Stimulated activated CD8-positive, alpha-beta memory T cell treated with anti-CD3 and anti-CD28 coated beads, Interleukin-7, amount 100 ng/mL, for 4 hours (primary cell): ENCODE results near the gene IRAK3.
A peak's percentile ranks its signal among the peaks of the same experiment; 100 is the strongest.
"Not testable (repeated sequence)": the region's sequence is repeated elsewhere in the genome, so short reads cannot be mapped to it uniquely, and the experiment has no call there.

Experiments used
- DNase-seq, 2 donors: peaks; one replicate each; pipeline ENCODE4 v3.0.0-alpha.2; 2020; ENCODE audit warnings: low read depth in 2 of 2

Gene IRAK3

DNA sequence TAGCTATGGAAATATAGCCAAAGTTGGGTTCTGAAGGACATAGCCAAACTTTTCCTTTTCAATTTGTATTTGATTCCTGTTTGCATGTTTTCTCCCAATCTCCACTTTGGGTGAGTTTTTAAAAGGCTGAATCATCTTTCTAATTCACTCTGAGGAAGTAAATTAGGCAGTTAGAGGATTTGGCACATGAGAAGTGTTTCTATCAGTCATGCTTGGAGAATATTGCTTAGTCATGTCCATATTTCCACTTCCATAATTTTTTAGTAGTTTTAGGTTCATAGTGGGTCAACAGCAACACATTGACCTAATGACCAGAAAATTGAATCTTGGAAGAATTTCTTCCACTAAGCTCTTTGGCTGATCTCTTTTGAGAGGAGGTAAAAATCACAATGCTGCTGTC is 21.8 kb downstream of the IRAK3 start:
- no peak for DNase-seq

DNA sequence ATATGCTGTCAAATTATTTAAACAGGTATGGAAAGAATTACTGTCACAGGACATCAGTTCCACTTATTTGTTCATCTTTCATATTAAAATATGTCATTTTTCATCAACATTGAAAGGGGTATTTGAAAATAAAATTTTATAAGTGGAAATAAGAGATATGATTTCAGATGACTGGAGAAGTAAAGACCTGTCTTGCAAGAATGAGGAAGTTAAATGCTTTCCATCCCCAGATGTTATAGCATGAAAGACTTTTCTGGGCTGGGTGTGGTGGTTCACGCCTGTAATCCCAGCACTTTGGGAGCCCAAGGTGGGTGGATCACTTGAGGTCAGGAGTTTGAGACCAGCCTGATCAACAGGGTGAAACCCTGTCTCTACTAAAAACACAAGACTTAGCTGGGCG is 22.6 kb downstream of the IRAK3 start:
- DNase-seq: not testable (repeated sequence)

DNA sequence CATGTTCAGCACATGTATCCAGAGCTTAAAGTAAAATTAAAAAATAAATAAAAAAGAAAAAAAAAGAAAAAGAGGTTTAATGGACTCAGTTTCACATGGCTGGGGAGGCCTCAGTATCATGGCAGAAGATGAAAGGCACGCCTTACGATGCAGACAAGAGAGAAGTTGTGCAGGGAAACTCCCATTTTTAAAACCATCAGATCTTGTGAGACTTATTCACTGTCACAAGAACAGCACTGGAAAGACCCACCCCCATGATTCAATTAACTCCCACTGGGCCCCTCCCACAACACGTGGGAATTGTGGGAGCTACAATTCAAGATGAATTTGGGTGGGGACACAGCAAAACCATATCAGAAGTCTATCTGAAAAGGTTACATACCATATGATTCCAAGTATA is 24.0 kb downstream of the IRAK3 start:
- DNase-seq: not testable (repeated sequence)

DNA sequence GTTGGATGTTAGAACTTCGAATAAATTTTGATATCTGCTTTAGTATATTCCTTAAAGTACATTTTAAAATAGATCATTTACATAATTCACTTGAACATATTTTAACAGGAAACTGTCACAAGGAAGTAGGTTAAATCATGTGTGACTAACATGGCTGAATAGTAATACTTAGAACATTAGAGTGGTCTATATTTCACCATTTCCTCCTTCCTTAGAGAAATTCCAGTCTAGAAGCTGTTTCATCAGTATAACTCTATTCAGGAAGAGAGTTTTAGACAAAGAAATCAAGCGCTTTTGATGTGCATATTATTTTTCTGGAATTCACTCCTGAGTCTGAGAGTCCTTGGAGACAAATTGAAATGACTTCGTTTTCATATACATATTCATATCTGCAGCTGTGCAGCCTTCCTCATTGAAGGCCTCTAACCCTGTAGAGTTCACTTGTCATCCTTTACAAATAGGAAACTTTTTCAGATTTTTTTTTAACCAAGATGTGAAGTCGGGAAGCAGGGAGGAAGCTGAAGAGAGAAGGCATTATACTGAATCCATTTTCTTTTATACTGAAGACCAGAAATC is 28.4 kb downstream of the IRAK3 start:
- DNase-seq: no peak

DNA sequence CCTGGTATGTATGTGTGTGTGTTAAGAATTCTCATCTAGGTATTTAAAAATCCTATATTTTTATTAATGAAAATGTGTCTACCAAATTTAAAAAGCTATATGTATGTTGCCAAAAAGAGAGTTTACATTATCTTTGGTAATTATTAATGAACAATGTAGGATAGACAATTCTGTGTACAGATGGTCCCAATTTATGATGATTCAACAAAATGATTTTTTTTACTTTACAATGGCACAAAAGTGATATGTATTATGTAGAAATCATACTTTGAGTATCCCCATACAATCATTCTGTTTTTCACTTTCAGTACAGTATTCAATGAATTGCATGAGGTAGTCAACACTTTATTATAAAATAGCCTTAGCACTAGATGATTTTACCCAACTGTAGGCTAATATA is 39.4 kb downstream of the IRAK3 start:
- DNase-seq: no peak

DNA sequence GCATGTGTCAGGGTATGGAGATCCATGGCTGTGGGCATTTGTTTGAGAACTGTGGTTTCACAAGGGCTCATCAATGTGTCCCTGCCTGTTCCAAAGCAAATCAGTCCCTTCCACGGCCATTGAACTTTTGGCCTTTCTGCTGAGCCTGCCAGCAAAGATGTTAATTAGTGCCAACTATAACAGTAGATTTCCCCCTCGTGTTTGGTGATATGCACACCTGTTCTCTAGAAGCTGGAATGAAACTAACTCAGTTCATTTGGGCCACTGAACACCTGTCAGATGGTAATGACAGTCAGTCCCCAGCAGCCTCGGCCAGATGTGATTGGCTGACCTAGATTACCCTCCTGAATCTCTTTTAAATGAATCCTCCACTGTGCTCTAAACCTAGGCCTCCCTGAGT is 43.2 kb downstream of the IRAK3 start:
- no peak for DNase-seq

DNA sequence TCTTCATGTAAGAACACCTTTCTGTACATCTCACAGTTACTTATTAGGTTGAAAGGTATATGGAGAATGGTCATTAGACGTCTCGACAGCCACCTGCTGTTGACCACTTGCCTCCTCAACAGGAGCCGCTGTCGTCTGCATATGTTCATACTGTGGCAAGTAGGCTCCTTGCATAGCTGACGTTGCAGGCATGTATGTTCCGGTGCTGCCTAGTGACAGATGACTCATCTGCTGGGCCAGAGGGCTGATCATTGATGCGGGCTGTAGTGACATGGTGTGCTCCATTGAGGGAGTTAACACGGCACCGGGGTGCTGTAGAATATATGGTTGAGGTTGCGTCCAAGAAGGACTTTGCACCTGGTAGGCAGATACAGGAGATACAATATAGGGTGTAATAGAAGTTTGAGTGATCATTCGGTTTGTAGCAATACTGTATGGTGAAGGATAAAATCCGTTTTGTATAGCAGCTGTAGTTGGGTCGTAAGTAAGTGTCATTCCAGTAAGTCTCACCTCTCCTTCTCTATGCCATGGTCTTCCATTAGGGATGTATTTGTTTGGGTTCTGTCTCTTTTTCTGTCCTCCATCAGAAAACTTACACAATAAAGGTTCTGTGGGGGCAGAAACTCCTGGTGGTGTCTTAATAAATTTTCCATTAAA is 45.2 kb downstream of the IRAK3 start:
- peak in 1 of 2 donors; percentile 9 for DNase-seq

DNA sequence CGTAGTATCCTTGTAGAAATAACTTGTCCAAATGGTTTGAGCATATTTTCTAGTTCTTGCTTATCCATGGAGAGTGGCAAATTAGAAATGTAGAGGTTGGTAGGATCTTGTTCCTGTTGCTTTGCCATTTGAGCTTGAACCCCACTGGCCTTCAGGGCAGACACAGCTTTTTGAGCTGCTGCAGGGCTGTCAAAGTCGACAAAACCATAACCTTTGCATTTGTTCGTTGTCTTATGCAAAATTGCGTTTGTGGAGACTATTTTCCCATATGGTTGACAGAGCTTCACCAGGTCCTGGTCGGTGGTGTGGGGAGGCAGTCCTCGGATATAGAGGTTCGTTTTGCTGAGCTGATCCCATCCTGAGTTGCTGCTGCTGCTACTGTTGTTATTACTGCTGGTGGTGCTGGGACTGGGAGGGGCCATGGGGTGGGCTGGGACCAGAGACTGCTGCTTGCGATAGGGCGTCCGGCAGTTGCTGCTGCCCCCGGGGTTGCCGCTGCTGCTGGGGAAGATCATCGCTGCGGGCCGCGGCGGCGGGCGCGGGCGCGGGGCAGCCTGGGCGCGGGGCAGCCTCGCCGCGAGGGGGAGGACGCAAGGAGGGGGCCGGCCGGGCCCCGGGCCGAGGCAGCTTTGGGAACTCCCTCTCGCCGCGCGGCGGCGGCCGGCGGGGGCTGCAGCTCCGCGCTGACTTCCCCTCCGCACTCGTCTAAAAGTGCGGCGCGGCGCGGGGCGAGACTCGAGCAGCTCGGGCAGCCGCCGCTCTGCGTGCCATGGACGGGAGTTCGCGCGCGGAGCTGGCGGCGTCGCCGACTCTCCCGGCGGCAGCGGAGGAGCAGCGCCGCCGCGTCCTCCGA is 46.0 kb downstream of the IRAK3 start:
- DNase-seq: peak in 1 of 2 donors; percentile 26

DNA sequence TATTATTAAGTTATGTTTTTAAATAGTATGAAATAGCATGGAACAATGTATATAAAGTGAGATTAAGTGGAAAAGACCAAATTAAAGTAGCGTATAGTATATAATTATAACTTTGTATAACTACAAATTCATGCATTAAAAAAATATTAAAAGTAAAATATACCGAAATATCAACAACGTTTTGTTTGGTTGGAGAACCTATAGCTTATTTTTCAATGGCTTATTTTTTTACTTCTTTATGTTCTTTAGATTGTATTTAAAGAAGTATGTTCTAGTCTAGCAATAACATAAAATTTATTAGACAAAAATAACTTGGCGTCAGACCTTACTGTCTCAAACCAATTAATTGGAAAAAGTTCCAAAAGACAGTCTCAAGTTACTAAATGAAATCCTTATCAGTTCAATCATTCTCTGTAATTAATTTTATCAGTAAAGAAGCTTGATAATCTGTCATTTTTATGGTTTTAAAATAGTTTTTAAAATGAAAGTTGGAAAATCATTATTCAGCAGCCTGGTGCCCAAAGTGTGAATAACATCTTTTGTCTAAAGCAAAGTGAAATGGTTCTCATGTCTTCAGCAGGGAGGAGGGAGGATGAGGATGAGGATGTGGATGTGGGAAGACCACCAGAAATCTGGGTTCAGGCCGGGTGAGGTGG is 46.7 kb downstream of the IRAK3 start:
- DNase-seq: no peak

DNA sequence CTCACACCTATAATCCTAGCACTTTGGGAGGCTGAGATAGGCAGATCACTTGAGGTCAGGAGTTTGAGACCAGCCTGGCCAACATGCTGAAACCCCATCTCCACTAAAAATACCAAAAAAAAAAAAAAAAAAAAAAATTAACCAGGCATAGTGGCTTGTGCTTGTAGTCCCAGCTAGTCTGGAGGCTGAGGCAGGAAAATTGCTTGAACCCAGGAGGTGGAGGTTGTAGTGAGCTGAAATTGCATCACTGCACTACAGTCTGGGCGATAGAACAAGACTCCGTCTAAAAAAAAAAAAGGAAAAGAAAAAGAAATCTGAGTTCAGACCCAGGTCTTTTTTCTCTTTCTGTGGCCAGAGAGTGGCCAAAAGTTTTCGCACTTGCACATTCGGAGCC is 47.3 kb downstream of the IRAK3 start:
- not testable (repeated sequence) for DNase-seq

DNA sequence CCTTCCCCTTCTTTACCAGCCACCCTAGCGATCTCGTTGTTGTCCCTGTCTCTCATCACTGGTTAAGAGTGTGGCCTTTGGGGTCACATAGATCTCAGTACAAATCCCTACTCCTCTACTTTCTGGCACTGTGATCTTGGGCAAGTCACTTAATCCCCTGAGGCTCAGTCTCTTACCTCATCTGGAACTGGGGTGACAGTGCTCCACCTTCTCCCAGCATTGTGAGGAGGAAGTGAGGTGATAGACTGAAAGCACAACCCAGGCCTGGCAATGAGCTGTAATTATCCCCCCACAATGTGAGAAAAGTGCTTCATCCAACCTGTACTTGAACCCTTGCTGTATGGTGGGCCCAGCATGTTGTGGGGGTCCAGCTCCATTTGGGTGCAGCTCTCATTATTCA is 48.0 kb downstream of the IRAK3 start:
- no peak for DNase-seq

DNA sequence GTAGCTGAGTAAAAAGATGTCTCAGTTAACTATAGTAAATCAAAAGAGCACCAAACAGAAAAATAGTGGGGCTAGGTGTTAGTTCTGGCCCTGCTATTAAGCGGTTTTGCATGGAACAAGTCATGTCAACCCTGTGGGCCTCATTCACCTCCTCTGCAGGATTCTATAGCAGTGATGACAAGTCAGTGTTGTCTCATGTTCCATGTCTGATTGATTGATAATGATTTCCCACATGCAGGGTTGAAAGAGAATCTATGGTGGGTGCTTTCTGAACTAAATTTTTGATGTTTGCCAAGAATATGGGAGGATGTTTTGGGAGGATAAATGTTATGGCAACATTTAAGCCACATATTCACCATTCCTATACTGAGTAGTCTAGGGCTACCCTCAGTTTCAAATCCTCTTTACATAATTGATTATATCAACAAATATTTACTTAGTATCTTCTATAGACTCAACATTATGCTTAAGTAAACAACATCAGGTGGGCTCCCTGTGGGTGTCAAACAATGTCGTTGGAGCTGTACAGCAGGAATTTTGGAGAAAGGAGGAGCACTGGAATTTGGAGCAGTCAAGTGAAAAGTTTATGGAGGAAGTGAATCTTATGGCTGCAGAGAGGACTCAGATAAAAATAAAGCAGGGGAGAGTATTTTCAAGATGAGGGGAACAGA is 48.6 kb downstream of the IRAK3 start:
- DNase-seq: no peak

DNA sequence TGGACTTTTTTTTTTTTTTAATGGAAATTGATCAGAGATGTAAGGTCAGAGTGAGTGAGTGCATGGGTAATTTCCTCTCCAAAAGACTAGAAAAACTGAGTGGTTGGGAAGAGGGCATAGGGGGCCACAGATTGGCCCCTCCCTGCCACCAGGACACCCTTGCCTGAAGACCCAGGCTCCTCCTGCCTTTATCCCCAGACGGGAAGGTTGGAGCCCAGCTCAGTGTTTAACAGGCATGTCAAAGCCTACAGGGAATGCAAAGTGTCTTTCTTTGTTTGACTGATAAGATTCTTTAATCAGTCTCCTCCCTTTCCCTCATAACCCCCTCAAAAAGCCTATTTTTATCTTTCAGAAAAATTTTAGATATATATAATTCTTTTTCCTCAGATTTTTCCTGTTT is 50.3 kb downstream of the IRAK3 start:
- no peak for DNase-seq

DNA sequence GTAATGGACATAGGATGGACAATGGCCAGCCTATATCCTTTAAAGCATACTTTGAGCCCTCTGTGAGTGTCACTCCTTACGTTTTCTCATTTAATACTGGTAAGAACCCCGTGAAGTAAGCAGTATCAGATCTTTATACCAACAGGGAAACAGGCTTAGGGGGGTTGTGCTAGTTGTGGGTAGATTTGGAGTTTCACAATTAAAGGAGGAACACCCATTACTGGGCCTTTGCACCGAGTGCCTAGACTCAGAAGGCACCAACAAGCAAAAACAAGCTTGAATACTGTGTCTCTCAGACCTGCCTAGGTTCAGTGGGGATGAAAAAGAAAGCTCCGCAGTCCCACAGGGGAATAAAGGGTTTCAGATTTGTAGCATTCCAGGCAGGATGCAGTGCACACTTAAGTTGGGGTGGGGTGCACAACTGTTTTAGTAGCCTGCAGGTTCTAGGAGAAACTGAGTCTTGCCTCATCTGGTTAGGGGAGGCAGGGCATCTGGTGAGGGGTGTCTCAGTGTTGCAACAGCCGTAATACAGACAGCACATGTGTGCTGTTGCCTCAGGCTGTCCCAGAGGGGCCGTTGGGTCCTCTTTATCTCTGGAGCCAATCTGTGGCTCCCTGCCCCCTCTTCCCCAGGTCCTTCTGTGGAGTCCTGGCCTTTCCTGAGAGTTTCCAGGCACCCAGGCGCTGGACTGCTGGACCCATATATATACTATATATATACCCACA is 51.2 kb downstream of the IRAK3 start:
- no peak for DNase-seq

DNA sequence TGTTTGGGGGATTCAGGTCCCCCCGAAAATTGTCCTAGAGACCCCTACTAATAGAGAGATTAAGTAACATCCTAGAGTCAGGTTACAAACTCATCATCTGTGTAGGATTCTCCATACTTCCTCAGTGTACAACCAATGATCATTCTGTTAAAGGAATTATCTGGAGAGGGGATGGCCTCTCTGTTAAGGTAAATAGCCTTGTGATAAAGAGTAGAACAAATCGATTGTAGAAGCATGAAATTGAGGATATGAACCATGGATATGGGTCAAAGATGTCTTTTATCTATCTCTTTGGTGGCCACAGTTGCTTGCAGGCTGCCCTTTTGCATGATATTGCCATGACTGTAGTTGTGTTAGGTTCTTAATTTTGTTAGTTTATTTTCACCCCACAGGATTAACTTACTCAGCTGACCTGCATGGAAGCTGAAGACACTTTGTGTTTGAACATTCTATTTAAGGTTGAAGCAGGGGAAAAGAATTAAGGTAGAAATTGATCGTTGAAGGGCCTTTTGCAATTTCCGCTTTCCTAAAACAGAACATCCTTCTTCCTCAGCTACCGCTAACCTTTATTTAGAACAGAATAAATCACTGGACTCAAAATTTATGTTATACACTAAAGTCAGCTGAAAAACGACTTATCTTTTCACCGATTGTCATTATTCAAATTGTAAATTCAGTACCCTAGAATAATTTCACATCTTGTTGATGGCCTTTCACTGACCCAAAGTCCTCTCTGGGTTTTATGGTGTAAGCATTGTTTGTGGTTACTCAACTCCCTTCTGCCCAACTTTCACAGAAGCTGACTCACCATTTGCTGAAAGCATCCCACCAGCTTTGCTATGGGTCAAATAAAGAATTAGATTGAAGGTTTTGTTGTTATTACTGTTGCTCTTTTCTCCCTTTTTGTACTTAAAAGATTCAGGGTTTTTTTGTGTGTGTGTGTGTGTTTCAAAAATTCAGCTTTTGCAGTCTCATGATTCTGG is 52.3 kb downstream of the IRAK3 start:
- DNase-seq: no peak

DNA sequence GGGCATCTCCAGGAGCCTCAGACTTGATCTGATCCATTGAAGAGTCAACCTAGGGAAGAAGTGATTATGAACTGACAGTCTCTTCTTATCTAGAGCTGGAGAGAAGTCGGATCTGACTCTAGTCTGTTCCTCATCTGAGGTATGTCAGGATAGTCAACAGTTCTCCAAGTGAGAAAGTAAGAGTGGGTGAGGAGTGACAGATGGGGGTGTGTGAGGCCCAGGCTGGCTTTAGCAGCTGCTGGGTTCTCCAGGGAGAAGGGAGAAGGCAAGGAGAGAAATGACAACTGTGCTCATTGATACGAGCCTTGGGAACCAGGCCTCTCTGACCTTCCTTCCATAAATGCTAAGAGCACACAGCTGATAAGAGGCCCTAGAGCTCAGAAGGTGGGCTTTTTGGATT is 53.3 kb downstream of the IRAK3 start:
- DNase-seq: no peak

DNA sequence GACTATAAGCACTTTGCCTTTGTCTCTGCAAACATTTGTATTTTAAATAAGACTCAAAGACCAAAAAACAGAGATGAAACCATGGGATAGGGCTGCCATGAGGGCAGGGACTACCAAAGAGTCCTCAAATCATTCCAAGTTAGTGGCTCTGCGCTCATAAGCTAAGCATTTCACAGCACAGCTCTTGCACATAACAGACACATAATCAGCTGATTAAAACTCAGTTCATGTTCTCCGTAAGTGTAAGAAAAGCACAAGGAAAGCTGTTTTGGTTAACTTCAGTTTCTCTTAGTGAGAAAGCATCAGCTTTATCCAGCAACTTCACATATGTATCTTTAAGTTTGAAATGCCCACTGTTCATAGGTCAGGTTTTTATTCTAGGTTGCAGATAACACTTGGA is 54.9 kb downstream of the IRAK3 start:
- no peak for DNase-seq

DNA sequence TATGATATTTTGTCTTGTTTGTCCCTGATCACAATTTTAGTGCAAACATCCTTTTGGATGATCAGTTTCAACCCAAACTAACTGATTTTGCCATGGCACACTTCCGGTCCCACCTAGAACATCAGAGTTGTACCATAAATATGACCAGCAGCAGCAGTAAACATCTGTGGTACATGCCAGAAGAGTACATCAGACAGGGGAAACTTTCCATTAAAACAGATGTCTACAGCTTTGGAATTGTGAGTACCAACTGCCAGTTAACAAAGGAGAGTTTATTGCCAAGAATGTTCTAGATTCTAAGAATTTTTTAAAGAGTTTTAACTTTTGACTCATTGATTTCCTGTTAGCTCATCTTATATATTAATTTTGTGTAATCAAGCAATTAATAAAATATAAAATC is 55.4 kb downstream of the IRAK3 start:
- DNase-seq: no peak

DNA sequence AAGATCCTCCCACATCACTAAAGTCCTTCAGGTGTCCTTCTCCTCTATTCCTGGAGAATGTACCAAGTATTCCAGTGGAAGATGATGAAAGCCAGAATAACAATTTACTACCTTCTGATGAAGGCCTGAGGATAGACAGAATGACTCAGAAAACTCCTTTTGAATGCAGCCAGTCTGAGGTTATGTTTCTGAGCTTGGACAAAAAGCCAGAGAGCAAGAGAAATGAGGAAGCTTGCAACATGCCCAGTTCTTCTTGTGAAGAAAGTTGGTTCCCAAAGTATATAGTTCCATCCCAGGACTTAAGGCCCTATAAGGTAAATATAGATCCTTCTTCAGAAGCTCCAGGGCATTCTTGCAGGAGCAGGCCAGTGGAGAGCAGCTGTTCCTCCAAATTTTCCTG is 58.7 kb downstream of the IRAK3 start:
- DNase-seq: no peak

DNA sequence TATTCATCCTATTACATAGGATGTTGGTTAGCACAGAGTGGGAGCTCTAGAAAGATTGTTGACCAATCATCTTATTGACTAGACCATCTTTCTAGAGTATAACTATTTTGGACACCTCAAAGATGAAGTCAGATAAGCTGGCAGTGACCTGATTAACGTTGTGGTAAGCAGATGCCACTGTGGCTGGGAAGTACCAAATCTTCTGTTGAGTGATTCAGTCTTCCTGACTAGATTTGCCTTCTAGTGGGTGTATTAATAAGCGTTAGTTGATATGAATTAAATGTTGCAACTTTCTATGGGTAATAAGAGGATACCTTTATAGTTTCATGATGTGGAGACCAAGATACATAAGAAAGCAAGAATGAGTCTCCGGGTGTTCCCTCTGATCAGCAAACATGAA is 62.0 kb downstream of the IRAK3 start:
- DNase-seq: no peak
